CD4-positive, alpha-beta T cell treated with Interleukin-21 for 1 hour (primary cell): ENCODE measurements around the gene APLF.
"Not testable (repeated sequence)": the region's sequence is repeated elsewhere in the genome, so short reads cannot be mapped to it uniquely, and the experiment has no call there.

Experiments used
- DNase-seq: peaks from one replicate; pipeline ENCODE4 v3.0.0-alpha.2; 2020

The APLF gene

DNA sequence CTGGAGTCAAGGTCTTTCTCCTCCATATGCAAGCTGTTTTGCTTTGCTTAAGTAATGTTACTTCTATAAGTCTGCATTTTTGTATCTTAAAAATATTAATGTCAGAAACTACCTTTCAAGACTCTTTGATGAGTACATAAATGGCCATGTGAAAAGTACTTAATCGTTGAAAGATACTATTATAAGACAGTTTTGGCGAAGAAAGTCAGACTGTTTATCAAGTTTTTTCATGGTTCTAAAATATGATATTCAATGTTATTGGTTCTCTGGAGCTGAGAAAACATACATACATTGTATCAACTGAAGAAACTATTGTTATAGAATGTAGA, 25.4 kb upstream of the APLF start:
- no peak for DNase-seq

DNA sequence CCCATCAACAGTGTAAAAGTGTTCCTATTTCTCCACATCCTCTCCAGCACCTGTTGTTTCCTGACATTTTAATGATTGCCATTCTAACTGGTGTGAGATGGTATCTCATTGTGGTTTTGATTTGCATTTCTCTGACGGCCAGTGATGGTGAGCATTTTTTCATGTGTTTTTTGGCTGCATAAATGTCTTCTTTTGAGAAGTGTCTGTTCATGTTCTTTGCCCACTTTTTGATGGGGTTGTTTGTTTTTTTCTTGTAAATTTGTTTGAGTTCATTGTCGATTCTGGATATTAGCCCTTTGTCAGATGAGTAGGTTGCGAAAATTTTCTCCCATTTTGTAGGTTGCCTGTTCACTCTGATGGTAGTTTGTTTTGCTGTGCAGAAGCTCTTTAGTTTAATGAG, 21.0 kb upstream of the APLF start:
- DNase-seq = not testable (repeated sequence)

- no peak for DNase-seq
Measured at GRCh38 chr2:68447118-68447517, 20.3 kb upstream of the APLF start.

DNA sequence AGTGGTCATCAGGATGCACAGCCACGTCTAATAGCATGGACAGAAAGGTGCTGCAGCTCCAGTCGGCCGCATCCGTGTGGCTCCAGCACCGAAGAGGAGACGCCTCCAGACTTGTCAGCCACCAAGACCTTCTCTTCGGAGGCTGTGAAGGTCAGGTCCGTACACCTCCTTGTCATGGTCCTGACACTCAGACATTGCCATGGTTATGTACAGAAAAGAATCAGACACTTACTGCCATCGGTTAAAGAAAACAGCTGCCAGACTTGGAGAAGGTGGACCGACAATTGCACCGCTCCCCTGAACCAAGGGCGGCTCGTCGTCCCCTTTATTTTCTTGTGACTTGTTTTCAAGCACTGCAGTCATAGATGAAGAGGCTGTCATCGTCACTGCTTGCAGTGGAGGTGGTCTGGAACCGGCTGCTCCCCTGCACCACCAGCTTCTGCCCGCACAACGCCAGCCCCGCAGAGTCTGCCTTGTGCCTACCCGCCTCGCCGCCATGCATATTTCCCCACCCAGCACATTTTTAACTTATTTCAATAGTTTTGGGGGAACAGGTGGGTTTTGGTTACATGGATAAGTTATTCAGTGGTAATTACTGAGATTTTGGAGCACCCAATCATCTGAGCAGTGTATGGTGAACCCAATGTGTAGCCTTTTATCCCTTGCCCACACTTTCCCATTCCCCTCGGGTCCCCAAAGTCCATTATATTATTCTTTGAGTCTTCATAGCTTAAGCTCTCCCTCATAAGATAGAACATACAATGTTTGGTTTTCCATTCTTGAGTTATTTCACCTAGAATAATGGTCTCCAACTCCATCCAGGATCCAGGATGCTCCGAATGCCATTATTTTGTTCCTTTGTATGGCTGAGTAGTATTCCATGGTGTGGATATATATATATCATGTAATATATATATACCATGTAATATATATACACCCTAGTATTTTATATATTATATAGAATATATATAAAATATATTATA, 18.4 kb upstream of the APLF start:
- no peak for DNase-seq

DNA sequence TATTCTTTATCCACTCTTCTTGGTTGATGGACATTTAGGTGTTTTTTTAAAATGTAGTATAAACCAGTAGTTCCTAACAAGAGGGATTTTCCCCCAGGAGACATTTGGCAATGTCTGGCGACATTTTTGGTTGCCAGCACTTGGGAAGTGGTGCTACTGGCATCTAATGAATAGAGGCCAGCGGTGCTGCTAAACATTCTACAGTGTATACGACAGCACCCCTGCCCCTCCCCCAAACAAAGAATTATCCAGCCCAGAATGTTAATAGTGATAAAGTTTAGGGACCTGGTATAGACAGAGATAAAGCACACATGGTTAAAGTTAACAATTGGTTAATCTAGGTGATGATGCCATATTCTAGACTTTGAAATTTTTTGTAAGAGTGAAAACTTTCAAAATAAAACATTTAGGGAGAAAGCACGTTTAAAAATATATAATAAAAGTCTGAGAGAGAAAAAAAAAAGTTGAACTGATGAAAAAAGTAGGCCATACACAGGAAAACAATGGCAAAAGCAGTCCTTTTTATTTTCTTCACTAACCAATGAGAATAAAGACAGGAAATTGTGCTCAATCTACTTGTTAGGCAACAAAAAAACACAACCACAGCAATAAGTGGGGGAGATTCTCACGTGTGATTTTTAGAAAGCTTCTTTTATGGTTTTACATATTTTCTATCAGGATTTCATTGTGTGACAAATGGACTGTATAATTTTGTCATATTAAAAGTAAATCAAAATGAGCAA, 15.1 kb upstream of the APLF start:
- peak; percentile 40 for DNase-seq

GRCh38 chr2:68453761-68454360, 13.5 kb upstream of the APLF start:
- DNase-seq = no peak

- DNase-seq = no peak
Measured at GRCh38 chr2:68454719-68455118, 12.7 kb upstream of the APLF start.

DNA sequence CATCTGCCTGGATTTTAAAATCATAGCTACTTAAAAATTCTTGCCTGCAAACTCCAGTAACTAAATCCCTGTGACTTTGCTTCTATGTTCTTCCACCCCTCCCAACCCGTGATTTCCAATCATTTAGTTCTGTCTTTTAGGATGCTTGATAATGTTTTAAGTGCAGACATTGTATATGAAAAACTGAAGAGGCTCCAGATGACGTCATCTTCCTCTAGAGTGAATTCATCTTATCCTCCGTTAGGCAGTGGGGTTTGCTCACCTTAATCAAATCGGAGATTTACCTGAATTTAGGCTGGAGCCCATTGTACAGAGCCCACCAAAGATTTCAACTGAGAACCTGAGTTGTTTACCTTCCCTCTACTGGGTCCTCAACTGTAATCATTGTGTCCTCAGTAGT, 11.2 kb upstream of the APLF start:
- DNase-seq = no peak

DNA sequence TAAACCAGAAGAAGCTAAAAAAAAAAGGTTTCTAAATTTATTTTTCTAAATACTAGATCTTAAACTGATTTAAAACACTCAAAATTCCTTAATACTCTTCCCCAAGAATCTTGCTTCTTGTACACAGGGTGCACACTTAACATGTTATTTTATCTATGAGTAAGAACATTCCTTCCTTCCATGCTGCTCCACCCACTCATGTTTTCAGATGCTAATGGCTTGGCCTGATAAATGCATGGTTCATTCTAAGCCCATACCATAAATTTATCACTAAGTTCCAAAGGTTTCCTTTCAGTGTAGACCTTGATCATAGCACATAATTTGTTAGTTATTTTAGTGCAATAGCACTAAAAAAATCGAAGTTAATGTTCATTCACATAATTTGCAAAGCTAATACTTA, 8.4 kb upstream of the APLF start:
- DNase-seq = no peak

DNA sequence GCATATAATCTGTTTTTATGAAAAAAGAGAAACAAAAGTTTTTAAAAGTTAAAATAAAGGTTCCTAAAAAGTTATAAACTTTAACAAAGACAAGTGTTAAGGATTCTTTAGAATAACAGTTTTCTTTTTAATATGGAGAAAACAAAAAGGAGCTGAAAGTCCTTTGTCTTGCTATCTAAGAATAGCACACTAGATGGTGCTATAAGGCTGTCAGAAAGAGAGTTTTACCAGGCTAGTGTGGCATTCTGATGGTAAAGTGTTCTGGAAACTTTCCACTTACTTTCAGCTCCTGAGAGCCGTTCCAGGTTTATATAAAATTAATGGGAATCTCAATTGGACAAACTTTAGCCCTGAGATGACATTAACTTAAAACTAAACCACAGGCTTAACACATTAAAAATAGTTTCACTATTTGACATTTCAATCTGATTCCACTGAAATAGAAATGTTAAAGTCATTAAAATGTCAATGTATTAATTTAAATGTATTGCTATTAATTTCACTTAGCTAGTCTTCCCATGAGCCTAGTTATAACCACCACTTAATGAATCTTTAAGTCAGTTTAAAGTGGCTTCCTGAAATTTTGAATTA, 4.0 kb upstream of the APLF start:
- peak; percentile 74 for DNase-seq

- no peak for DNase-seq
Measured at GRCh38 chr2:68464651-68465050, 2.7 kb upstream of the APLF start.

DNA sequence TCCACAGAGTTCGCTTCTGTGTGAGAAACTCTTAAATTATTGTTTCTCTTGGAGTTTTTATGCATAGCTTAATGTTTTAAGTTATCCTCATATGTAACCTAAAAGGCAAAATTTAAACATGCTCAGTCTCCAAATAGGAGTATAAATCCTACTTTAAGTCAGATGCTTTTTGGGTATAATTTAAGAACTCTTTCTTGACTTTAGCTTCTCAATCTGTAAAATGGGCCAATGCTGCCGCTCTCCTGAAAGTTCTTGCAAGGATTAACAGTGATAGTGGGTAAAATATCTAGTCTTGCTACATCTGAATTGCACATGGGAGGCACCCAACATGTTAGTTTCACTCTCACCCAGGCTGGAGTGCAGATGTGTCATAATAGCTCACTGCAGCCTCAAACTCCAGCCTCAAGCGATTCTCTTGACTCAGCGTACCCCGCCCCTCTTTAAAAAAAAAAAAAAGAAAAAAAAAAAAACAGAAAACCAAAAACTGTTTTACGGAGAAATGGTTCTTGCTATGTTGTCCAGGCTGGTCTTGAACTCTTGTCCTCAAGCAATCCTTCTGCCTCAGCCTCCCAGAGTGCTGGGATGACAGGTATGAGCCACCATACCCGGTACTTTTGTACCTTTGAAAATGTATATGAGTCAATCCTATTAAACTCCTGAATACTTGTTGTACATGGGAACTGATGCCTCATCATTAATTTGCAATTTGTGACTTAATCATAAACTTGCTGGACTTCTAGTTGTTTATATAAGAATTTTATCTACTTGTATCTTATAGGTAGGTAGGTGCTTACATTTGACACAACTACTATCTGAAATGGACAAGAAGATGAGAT, 2.1 kb upstream of the APLF start:
- DNase-seq = peak; percentile 68

- peak; percentile 73 for DNase-seq
Measured at GRCh38 chr2:68466361-68466777, 1.0 kb upstream of the APLF start.

- DNase-seq = no peak
Measured at GRCh38 chr2:68466778-68467076, 658 bp upstream of the APLF start.

DNA sequence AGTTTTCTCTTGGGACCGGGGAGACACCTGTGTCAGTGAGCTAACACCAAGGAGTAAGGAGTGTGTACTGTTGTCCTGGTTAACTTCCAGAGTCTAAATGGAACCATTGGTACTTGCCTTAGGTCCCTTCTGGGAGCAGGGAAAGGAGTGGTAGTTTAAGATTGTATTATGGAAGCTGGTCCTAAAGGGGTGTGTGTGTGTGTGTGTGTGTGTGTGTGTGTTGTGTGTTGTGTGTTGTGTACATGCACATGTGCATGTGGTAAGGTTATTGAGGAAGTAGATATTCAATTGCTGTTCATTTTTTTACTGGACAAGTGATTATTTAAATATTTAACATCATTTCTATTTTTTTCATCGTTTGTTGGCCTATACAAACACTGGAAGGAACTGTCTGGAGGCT, 1.4 kb downstream of the APLF start:
- DNase-seq = no peak

DNA sequence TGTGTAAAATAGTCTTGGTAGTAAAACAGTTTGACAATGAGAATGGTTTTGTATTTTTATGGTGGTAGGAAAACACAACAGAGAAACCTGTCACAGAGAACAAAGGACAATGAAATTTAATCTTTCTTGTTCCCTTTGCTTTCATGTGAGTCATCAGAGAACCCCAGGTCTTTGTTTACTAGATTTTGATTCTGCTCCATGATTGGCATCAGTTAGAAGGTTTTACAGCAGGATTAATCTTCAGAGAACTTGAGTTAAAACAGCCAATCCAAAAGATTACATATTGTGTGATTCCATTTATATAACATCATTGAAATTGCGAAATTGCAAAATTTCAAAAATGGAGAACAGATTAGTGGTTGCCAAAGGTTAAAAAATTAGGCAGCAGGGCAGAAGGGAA, 2.5 kb downstream of the APLF start:
- DNase-seq = no peak

DNA sequence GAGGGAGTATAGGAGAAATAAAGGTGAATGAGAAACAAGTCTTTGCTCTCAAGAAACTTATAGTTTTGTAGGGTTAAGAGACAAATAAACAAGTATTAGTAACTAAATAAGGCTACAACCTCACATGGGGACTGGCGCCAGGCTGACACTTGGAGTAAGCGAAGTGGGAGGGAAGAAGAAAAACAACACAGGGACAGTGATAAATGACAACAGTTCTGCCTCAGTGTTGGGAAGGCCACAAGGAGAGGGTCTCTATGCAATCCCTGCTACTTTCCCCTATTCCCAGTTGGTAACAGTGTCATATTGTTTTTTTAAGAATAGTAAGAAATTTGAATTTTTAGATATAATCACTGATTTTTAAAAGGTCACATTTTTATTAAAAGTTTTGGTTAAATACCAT, 4.0 kb downstream of the APLF start:
- no peak for DNase-seq

DNA sequence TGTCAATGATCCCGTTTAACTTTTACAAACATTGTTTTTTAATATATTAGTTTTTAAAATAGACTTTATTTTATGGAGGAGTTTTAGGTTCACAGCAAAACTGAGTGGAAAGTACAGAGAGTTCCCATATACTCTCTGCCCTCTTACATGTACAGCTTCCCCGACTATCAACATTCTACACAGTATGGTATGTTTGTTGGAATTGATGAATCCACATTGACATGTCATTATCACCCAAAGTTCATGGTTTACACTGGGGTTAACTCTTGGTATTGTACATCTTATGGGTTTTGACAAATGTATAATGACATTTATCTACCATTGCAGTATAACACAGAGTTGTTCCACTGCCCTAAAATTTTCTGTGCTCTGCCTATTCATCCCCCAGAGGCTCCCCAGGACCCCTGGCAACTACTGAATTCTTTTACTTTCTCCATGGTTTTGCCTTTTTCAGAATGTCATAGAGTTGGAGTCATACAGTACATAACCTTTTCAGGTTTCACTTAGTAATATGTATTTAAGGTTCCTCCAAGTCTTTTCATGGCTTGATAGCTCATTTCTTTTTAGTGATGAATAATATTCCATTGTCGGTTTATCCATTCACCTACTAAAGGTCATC, 5.5 kb downstream of the APLF start:
- no peak for DNase-seq

- DNase-seq = no peak
Measured at GRCh38 chr2:68475110-68475509, 7.7 kb downstream of the APLF start.

DNA sequence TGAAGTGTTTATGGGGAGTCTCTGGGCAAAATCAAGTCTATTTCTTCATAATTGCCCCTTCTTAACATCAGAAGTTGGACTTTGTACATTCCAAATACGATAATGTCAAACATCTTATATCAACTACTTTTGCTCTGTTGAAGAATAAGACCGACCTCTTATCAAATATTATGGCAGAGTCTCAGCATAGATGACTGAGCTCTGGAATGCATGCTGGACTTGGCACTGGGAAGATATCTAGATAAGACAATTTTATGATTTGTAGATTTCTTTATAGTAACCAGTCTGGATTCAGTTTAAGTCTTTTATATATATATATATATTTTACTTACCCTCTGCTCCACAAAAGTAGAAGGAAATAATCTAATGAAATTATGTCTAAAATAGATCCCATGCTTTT, 8.2 kb downstream of the APLF start:
- DNase-seq = no peak

GRCh38 chr2:68476454-68476853, 9.1 kb downstream of the APLF start:
- DNase-seq = no peak

- DNase-seq = no peak
Measured at GRCh38 chr2:68478688-68479087, 11.3 kb downstream of the APLF start.
